Measurements from ENCODE around the gene EIF2S2. TPM values are rescaled to one million over a fixed set of nuclear protein-coding genes. Genes with fewer than 3 reads are reported as not detected.
A peak's percentile ranks its signal among the peaks of the same experiment; 100 is the strongest.
"Not testable (repeated sequence)": the region's sequence is repeated elsewhere in the genome, so short reads cannot be mapped to it uniquely, and the experiment has no call there.

The EIF2S2 gene
- total RNA-seq, result 26.4 and 27.7 TPM in 2 replicates
- total RNA-seq (2013), result 53.7 TPM
- polyA plus RNA-seq, result 11.3 and 14.3 TPM in 2 replicates
- 12.1 and 13.3 TPM in 2 replicates for polyA minus RNA-seq

GRCh38 chr20:34111702-34112599, at the start of gene EIF2S2:
Gene EIF2S2 (minus strand): TSS chr20:34112243. CDS start chr20:34112110, 133 bp downstream.
- Histone ChIP-seq H3K27me3 (replicated peaks in 1 of 4; ENCODE audit: control extremely low read depth in 1 of 4, control insufficient read depth in 3 of 4, insufficient read depth in 4 of 4, low read length in 3 of 4) (no peaks in the 10 kb centered on the region), H4K20me1 (ENCODE audit: control insufficient read depth, insufficient read depth, low read length, poor library complexity, severe bottlenecking) (peaks cover 44% of the 10 kb centered on the region), H3K36me3 (replicated peaks in 1 of 2; ENCODE audit: control extremely low read depth in 1 of 2, control insufficient read depth in 1 of 2, extremely low read depth in 1 of 2, insufficient read depth in 2 of 2, low read length in 1 of 2) (peaks cover 0 to 14% of the 10 kb centered on the region in 2 experiments), H3K4me1 (ENCODE audit: control insufficient read depth in 2 of 2, insufficient read depth in 2 of 2, low read length in 2 of 2) (peaks cover 21 to 28% of the 10 kb centered on the region in 2 donors), H2AFZ (ENCODE audit: insufficient read depth, low read depth, low read length, poor library complexity, severe bottlenecking) (peak within 1 kb of the TSS; percentile 85), H3K4me3 (ENCODE audit: control extremely low read depth in 1 of 5, extremely low read depth in 1 of 5, insufficient read depth in 1 of 5, low read depth in 2 of 5, low read length in 4 of 5) (peak within 1 kb of the TSS; percentile 63 to 97 (median 90)), H3K9me3 (ENCODE audit: control extremely low read depth in 1 of 3, control insufficient read depth in 2 of 3, insufficient read depth in 1 of 3, low read length in 2 of 3) (no peaks in the 10 kb centered on the region), H3K4me2 (replicated peaks; ENCODE audit: low read depth, low read length, poor library complexity, severe bottlenecking) (peak within 1 kb of the TSS; percentile 88), H3K9ac (ENCODE audit: low read length) (peak within 1 kb of the TSS; percentile 93), H3K79me2 (ENCODE audit: control insufficient read depth, insufficient read depth, low read length) (peaks cover 51% of the 10 kb centered on the region), H3K27ac (ENCODE audit: low read length in 2 of 2) (peak within 1 kb of the TSS; percentile 80 to 95)
- intact Hi-C loops (cut with micrococcal nuclease), result loop anchor here (1.0 to 10.0 kb wide), 8 partner anchors 17 to 1843 kb away; partner anchors contain the start of genes C20orf144, CDK5RAP1, CHMP4B and DYNLRB1
- DNase-seq (peak; percentile 99), ATAC-seq (ENCODE audit: low read depth) (peak; percentile 91)
- Mint-ChIP-seq H3K4me3 (peak within 1 kb of the TSS; percentile 99), H3K27ac (peak within 1 kb of the TSS; percentile 99), H3K4me1 (peaks cover 45% of the 10 kb centered on the region), H3K27me3 (no peaks in the 10 kb centered on the region), H3K9me3 (ENCODE audit: insufficient read depth) (no peaks in the 10 kb centered on the region)
- under 1% methylated on average over 80 of the region's 81 CpGs for WGBS (ENCODE audit: insufficient coverage)
- TF ChIP-seq CTCF (IDR thresholded peaks at IDR 0.05), result no peak
- POLR2A ChIA-PET, result interaction anchor here (0.6 to 1.5 kb wide), 9 partner anchors 15 to 1292 kb away, joined by 3 to 13 read pairs (median 3); partner anchors contain the start of genes ACTL10, AHCY, CHMP4B and MAPRE1
- CTCF ChIA-PET, result interaction anchor here (0.6 to 2.2 kb wide), 6 partner anchors 18 to 380 kb away, joined by 3 to 10 read pairs (median 5); partner anchors contain the start of genes RALY and ZNF341

- CTCF ChIA-PET; H3K4me3 Mint-ChIP-seq; DNase-seq; H3K4me1 ChIP-seq (ENCODE audit: control insufficient read depth in 2 of 2, insufficient read depth in 2 of 2, low read length in 2 of 2); H3K27ac Mint-ChIP-seq; H2AFZ ChIP-seq (ENCODE audit: insufficient read depth, low read depth, low read length, poor library complexity, severe bottlenecking); intact Hi-C loops (cut with micrococcal nuclease); H3K36me3 ChIP-seq (replicated peaks in 1 of 2; ENCODE audit: control extremely low read depth in 1 of 2, control insufficient read depth in 1 of 2, extremely low read depth in 1 of 2, insufficient read depth in 2 of 2, low read length in 1 of 2); H3K27ac ChIP-seq (ENCODE audit: low read length in 2 of 2); H3K9ac ChIP-seq (ENCODE audit: low read length); H3K79me2 ChIP-seq (ENCODE audit: control insufficient read depth, insufficient read depth, low read length); H3K9me3 ChIP-seq (ENCODE audit: control extremely low read depth in 1 of 3, control insufficient read depth in 2 of 3, insufficient read depth in 1 of 3, low read length in 2 of 3); H3K27me3 ChIP-seq (replicated peaks in 1 of 4; ENCODE audit: control extremely low read depth in 1 of 4, control insufficient read depth in 3 of 4, insufficient read depth in 4 of 4, low read length in 3 of 4); H3K4me1 Mint-ChIP-seq; POLR2A ChIA-PET; H4K20me1 ChIP-seq (ENCODE audit: control insufficient read depth, insufficient read depth, low read length, poor library complexity, severe bottlenecking); ATAC-seq (ENCODE audit: low read depth); H3K4me3 ChIP-seq (ENCODE audit: control extremely low read depth in 1 of 5, extremely low read depth in 1 of 5, insufficient read depth in 1 of 5, low read depth in 2 of 5, low read length in 4 of 5); H3K9me3 Mint-ChIP-seq (ENCODE audit: insufficient read depth); H3K4me2 ChIP-seq (replicated peaks; ENCODE audit: low read depth, low read length, poor library complexity, severe bottlenecking): not testable (repeated sequence)
- H3K27me3 Mint-ChIP-seq, result peaks cover 16% of the 10 kb centered on the region
- WGBS (ENCODE audit: insufficient coverage), result 12% methylated on average over 8 of the region's 8 CpGs
These were observed 45.7 kb upstream of the EIF2S2 start for GRCh38 chr20:34157697-34158096.
